ENCODE measurements around the gene TTI1.

GRCh38 chr20:37986044-37986858, 47.0 kb downstream of the TTI1 start:
- TF ChIP-seq, protein P1, sequence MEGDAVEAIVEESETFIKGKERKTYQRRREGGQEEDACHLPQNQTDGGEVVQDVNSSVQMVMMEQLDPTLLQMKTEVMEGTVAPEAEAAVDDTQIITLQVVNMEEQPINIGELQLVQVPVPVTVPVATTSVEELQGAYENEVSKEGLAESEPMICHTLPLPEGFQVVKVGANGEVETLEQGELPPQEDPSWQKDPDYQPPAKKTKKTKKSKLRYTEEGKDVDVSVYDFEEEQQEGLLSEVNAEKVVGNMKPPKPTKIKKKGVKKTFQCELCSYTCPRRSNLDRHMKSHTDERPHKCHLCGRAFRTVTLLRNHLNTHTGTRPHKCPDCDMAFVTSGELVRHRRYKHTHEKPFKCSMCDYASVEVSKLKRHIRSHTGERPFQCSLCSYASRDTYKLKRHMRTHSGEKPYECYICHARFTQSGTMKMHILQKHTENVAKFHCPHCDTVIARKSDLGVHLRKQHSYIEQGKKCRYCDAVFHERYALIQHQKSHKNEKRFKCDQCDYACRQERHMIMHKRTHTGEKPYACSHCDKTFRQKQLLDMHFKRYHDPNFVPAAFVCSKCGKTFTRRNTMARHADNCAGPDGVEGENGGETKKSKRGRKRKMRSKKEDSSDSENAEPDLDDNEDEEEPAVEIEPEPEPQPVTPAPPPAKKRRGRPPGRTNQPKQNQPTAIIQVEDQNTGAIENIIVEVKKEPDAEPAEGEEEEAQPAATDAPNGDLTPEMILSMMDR (IDR thresholded peaks at IDR 0.05), result no peak
- no peak for TF ChIP-seq POLR2AphosphoS5 (IDR thresholded peaks at IDR 0.05)
- no peak for TF ChIP-seq POLR2A (IDR thresholded peaks at IDR 0.05)
- no peak for TF ChIP-seq EP300 (IDR thresholded peaks at IDR 0.05; ENCODE audit: low read depth)
